Right lobe of liver (tissue), 4 donors: Measurements from ENCODE around the gene CYP4Z1.

ENCODE experiments used
- CTCF ChIP-seq, 4 donors: fragments of 200-600 bp in 3 of 4; fragments of 450-650 bp in 1 of 4; IDR thresholded peaks; one replicate each; pipeline versions ENCODE4 v1.5.1 to v1.8.0; 2016 to 2022; ENCODE audit warnings: antibody characterized with exemption in 4 of 4, mild to moderate bottlenecking in 2 of 4
- POLR2A ChIP-seq: fragments of 450-650 bp; IDR thresholded peaks from one replicate; pipeline ENCODE4 v1.6.1; 2017; ENCODE audit warnings: antibody characterized with exemption, mild to moderate bottlenecking
- donor health status: DM: no; HTN: no; CAD: no.
- donor health status: DM: no; HTN: no; CAD: no.
- donor health status: DM: no; HTN: yes; CAD: no.

- TF ChIP-seq CTCF (IDR thresholded peaks at IDR 0.05) (no peak), POLR2A (no peak)
Measured at GRCh38 chr1:47161298-47162040, 94.4 kb downstream of the CYP4Z1 start.
